Measurements from ENCODE around the gene C9orf85.

DNA sequence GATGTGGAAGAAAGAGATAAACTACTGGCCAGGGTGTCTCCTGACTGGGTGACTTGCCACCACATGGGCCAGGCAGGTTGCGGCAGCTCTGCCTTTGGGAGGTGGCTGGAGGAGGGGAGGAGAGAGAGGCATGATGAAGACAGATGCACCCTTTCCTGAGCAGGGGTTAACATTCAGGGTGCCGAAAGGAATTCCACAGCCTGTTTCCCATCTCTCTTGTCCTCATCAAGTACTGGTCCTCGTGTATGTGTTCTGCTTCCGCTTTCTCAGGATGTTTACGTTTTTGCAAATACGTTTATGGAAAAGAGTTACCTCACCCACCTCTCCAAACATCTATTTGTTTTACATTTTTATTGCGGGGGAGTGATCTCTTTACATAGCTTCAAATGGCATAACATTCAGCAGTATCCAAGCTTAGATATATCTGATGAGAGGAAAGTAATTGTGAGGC, 73.4 kb downstream of the C9orf85 start:
- TF ChIP-seq ZNF274 (IDR thresholded peaks at IDR 0.05; ENCODE audit: low read depth, low read length): no peak
- TF ChIP-seq SUZ12 (IDR thresholded peaks at IDR 0.05; ENCODE audit: extremely low read depth, insufficient read depth, insufficient read length): no peak
- no peak for TF ChIP-seq YY1 (IDR thresholded peaks at IDR 0.05; ENCODE audit: insufficient read depth, insufficient read length)
